K562 (cell line): ENCODE measurements around the gene MMP23B. TPM values are rescaled to one million over a fixed set of nuclear protein-coding genes. Genes with fewer than 3 reads are reported as not detected.

Experiments
- ATAC-seq: fragments of 200-7000 bp; cut with Tn5 transposase; 3 replicates; pipeline ENCODE4 v1.9.1; 2020; ENCODE audit warnings: moderate library complexity
- BruUV-seq: library from RNA; stranded (reverse); fragments of 400-500 nt; replicated peaks from 2 replicates; lab custom pipeline; 2021; lab: Mats Ljungman, UMichigan
- CTCF ChIA-PET: fragments of 300-600 bp; formaldehyde crosslinking; extraction: SDS; loops from one replicate; lab custom pipeline; 2021; ENCODE audit warnings: low intra/inter-chr PET ratio; lab: Yijun Ruan, JAX
- POLR2A ChIA-PET: fragments of 300-600, 350-650 bp; sonication (Branson Sonifier 250); formaldehyde crosslinking; extraction: SDS; loops from one replicate; lab custom pipeline; 2021; ENCODE audit warnings: antibody characterized with exemption, inconsistent platforms; lab: Yijun Ruan, JAX
- DNase-seq, 4 experiments: peaks; one replicate each; pipeline versions ENCODE4 v3.0.0 to v3.0.0-alpha.2; 2011 to 2018; ENCODE audit warnings: low spot score in 3 of 4, mixed read lengths in 3 of 4; ENCODE audit errors: extremely low read depth in 1 of 4
- FAIRE-seq: peaks from 2 replicates; lab custom pipeline; 2011; peaks lifted over from hg19 to GRCh38; lab: Jason Lieb, UNC
- H2AFZ ChIP-seq: 2 replicates; pipeline ENCODE4 v1.6.0; 2011; ENCODE audit warnings: low read depth, low read length, control low read depth, inconsistent platforms
- H3K27ac ChIP-seq: fragments of 200-600 bp; 3 replicates; pipeline ENCODE4 v1.8.0; 2011; ENCODE audit warnings: low read depth, mild to moderate bottlenecking, control low read depth, inconsistent platforms, low read length, moderate library complexity, mixed read lengths; ENCODE audit errors: extremely low read depth
- H3K27me3 ChIP-seq, 2 experiments: fragments of 300-600 bp in 1 of 2; 2 replicates in 1 of 2; 3 replicates in 1 of 2; pipeline versions ENCODE4 v1.6.0 to v1.8.0; 2011; ENCODE audit warnings: inconsistent platforms in 2 of 2, low read length in 2 of 2, mild to moderate bottlenecking in 1 of 2, mixed read lengths in 1 of 2, moderate library complexity in 1 of 2; ENCODE audit not compliant: control insufficient read depth in 2 of 2, insufficient read depth in 2 of 2
- H3K36me3 ChIP-seq: fragments of 300-600 bp; 3 replicates; pipeline ENCODE4 v1.8.0; 2011; ENCODE audit warnings: mild to moderate bottlenecking, low read length, inconsistent platforms; ENCODE audit not compliant: control insufficient read depth, insufficient read depth
- H3K4me1 ChIP-seq, 2 experiments: fragments of 200-600 bp in 1 of 2; replicated peaks in 1 of 2; 2 replicates in 1 of 2; 3 replicates in 1 of 2; pipeline versions ENCODE4 v1.5.1 to v1.8.0; 2011; ENCODE audit warnings: inconsistent platforms in 2 of 2, low read length in 2 of 2, mild to moderate bottlenecking in 1 of 2, mixed read lengths in 1 of 2, moderate library complexity in 1 of 2; ENCODE audit not compliant: control insufficient read depth in 2 of 2, insufficient read depth in 2 of 2
- H3K4me2 ChIP-seq: 2 replicates; pipeline ENCODE4 v1.6.1; 2011; ENCODE audit warnings: low read length, control low read depth, inconsistent platforms, mixed read lengths; ENCODE audit not compliant: insufficient read depth
- H3K4me3 ChIP-seq: fragments of 200-600 bp; sonication (generic), shearing (Covaris generic); 2 replicates; pipeline ENCODE4 v1.5.1; 2016; ENCODE audit warnings: control low read depth, inconsistent platforms
- H3K79me2 ChIP-seq: fragments of 200-600 bp; 3 replicates; pipeline ENCODE4 v1.8.0; 2011; ENCODE audit warnings: low read length, inconsistent platforms; ENCODE audit not compliant: control insufficient read depth, insufficient read depth
- H3K9ac ChIP-seq, 2 experiments: 2 replicates each; pipeline versions ENCODE4 v1.6.0 to v1.6.1; 2011; ENCODE audit warnings: low read depth in 2 of 2, low read length in 2 of 2, control low read depth in 1 of 2, inconsistent platforms in 1 of 2, mild to moderate bottlenecking in 1 of 2, mixed read lengths in 1 of 2; ENCODE audit not compliant: insufficient read depth in 1 of 2
- H3K9me1 ChIP-seq: one replicate; pipeline ENCODE4 v1.6.0; 2011; ENCODE audit warnings: inconsistent platforms, mild to moderate bottlenecking, low read length, moderate library complexity; ENCODE audit not compliant: control insufficient read depth, insufficient read depth
- H3K9me3 ChIP-seq: replicated peaks from 2 replicates; pipeline ENCODE4 v1.5.1; 2011; ENCODE audit warnings: low read depth, low read length, inconsistent platforms; ENCODE audit not compliant: control insufficient read depth, insufficient read depth
- H4K20me1 ChIP-seq: replicated peaks from 2 replicates; pipeline ENCODE4 v1.6.1; 2011; ENCODE audit warnings: low read length, inconsistent platforms, mixed read lengths; ENCODE audit not compliant: control insufficient read depth, insufficient read depth
- ARNT ChIP-seq, 2 experiments: fragments of 450-650 bp; IDR thresholded peaks; 2 replicates each; pipeline ENCODE4 v1.6.1; 2016; ENCODE audit warnings: mild to moderate bottlenecking in 1 of 2
- C11orf30 ChIP-seq: fragments of 450-650 bp; IDR thresholded peaks from 2 replicates; pipeline ENCODE4 v1.6.1; 2016; ENCODE audit warnings: low read depth, mild to moderate bottlenecking
- CHD1 ChIP-seq: fragments of 200-600 bp; sonication (generic); IDR thresholded peaks from one replicate; pipeline ENCODE4 v1.6.1; 2012; ENCODE audit warnings: mild to moderate bottlenecking, moderate library complexity, low read length, inconsistent platforms
- DMBX1 ChIP-seq: fragments of 250-450 bp; sonication (Bioruptor Pico); IDR thresholded peaks from 2 replicates; pipeline ENCODE4 v1.8.0; 2022; ENCODE audit warnings: inconsistent platforms, mild to moderate bottlenecking, moderate library complexity, borderline replicate concordance
- ELK1 ChIP-seq: sonication (generic); formaldehyde crosslinking; IDR thresholded peaks from 2 replicates; pipeline ENCODE4 v1.8.1; 2022; ENCODE audit warnings: missing genetic modification reagents
- HLTF ChIP-seq: fragments of 450-650 bp; IDR thresholded peaks from 2 replicates; pipeline ENCODE4 v1.6.1; 2016
- HMGN3 ChIP-seq: IDR thresholded peaks from 2 replicates; pipeline ENCODE4 v1.6.1; 2011; ENCODE audit warnings: borderline replicate concordance, low read depth, mild to moderate bottlenecking, mixed read lengths, low read length; ENCODE audit not compliant: insufficient read length; ENCODE audit errors: extremely low read depth
- KLF13 ChIP-seq: fragments of 450-650 bp; IDR thresholded peaks from 2 replicates; pipeline ENCODE4 v1.6.1; 2016; ENCODE audit warnings: missing genetic modification characterization, low read depth, mild to moderate bottlenecking, missing compliant biosample characterization, moderate library complexity, borderline replicate concordance
- POLR2G ChIP-seq: fragments of 200-400 bp; formaldehyde crosslinking; IDR thresholded peaks from 2 replicates; pipeline ENCODE4 v1.6.1; 2017; ENCODE audit warnings: low read depth, mild to moderate bottlenecking, antibody characterized with exemption, low read length, moderate library complexity
- RBM14 ChIP-seq: fragments of 200-400 bp; formaldehyde crosslinking; IDR thresholded peaks from 2 replicates; pipeline ENCODE4 v1.6.1; 2018; ENCODE audit warnings: low read depth, mild to moderate bottlenecking, low read length, moderate library complexity, borderline replicate concordance; ENCODE audit not compliant: insufficient read depth
- RFX1 ChIP-seq: fragments of 450-650 bp; IDR thresholded peaks from 2 replicates; pipeline ENCODE4 v1.6.1; 2016; ENCODE audit warnings: mild to moderate bottlenecking, moderate library complexity
- SAFB2 ChIP-seq: fragments of 200-400 bp; formaldehyde crosslinking; IDR thresholded peaks from 2 replicates; pipeline ENCODE4 v1.6.1; 2018; ENCODE audit warnings: borderline replicate concordance, low read length, low read depth, moderate library complexity; ENCODE audit not compliant: severe bottlenecking
- SMAD2 ChIP-seq: fragments of 150-350 bp; IDR thresholded peaks from 2 replicates; pipeline ENCODE4 v1.6.1; 2014; ENCODE audit warnings: low read depth, mild to moderate bottlenecking, low read length
- SMAD4 ChIP-seq: fragments of 250-450 bp; sonication (Bioruptor Pico); conservative IDR thresholded peaks from 2 replicates; pipeline ENCODE4 v1.8.0; 2021; ENCODE audit warnings: inconsistent platforms, mild to moderate bottlenecking, moderate library complexity
- SRF ChIP-seq, 2 experiments: fragments of 250-450, 450-650 bp in 1 of 2; sonication (Bioruptor Pico) in 1 of 2; sonication (generic) in 1 of 2; formaldehyde crosslinking; IDR thresholded peaks; 2 replicates each; pipeline versions ENCODE4 v1.5.0 to v1.5.1; 2020 to 2022; ENCODE audit warnings: mild to moderate bottlenecking in 1 of 2, missing genetic modification reagents in 1 of 2
- SRSF1 ChIP-seq: fragments of 200-400 bp; formaldehyde crosslinking; IDR thresholded peaks from 2 replicates; pipeline ENCODE4 v1.6.1; 2017; ENCODE audit warnings: mild to moderate bottlenecking, low read depth, low read length, moderate library complexity
- TEAD4 ChIP-seq, 2 experiments: sonication (generic) in 1 of 2; formaldehyde crosslinking in 1 of 2; IDR thresholded peaks; 2 replicates each; pipeline versions ENCODE4 v1.6.1 to v1.8.0; 2012 to 2022; ENCODE audit warnings: borderline replicate concordance in 1 of 2, inconsistent platforms in 1 of 2, low read length in 1 of 2, mild to moderate bottlenecking in 1 of 2, missing genetic modification reagents in 1 of 2
- ZNF140 ChIP-seq: fragments of 250-450 bp; sonication (Bioruptor Pico); IDR thresholded peaks from 2 replicates; pipeline ENCODE4 v1.8.0; 2021; ENCODE audit warnings: moderate library complexity, mild to moderate bottlenecking, inconsistent platforms
- ZNF655 ChIP-seq: fragments of 250-450 bp; sonication (Bioruptor Pico); IDR thresholded peaks from 2 replicates; pipeline ENCODE4 v1.5.0; 2021
- WGBS: fragments of 100-300 bp; shearing (Covaris generic); methylation state at CpG from one replicate; pipeline ENCODE4 v1.1.6; 2016; ENCODE audit warnings: low coverage, mixed read lengths; ENCODE audit not compliant: insufficient coverage; ENCODE audit errors: missing lambda C conversion rate; 5-methylcytosine and 5-hydroxymethylcytosine counted together
- in situ Hi-C: fragments of 300-500 bp; cut with MboI; formaldehyde crosslinking; loops from 4 replicates; pipeline ENCODE4 v1.15.0; 2018; ENCODE audit warnings: inconsistent platforms, mixed read lengths
- intact Hi-C: fragments of 100-400 bp; cut with micrococcal nuclease; formaldehyde crosslinking; loops from 2 replicates; pipeline ENCODE4 v1.14.2; 2022
- polyA plus RNA-seq, 8 experiments: library from polyadenylated mRNA; depleted of rRNA in 4 of 8; stranded (reverse) in 5 of 8; unstranded in 3 of 8; fragments of >200 nt; fragmentation: Nextera tagmentation in 2 of 8; fragmentation: Illumina TruSeq in 1 of 8; extraction: Ambion mirVana in 2 of 8; extraction: Trizol in 1 of 8; gene quantifications; 2 replicates each; pipeline versions ENCODE4 v1.2.1 to v1.2.3, GENCODE V29; 2011 to 2014; ENCODE audit warnings: inconsistent platforms in 1 of 8, missing spikeins in 1 of 8
- total RNA-seq, 7 experiments: library from RNA; depleted of rRNA in 6 of 7; stranded (reverse); fragments of >200 nt in 6 of 7; fragmentation: Illumina TruSeq in 2 of 7; extraction: Trizol in 2 of 7; gene quantifications; 2 replicates each; pipeline versions ENCODE4 v1.2.1 to v1.2.3, GENCODE V29; 2011 to 2021; ENCODE audit warnings: low replicate concordance in 1 of 7

Gene MMP23B
- total and polyA plus RNA-seq, 9 of the 15 experiments (the other 6 are each of a cell fraction or from before 2014, with no cell fraction given): 0.28 to 1.2 (median 0.41) TPM; not detected in 5

GRCh38 chr1:1680031-1680911, 48.3 kb downstream of the MMP23B start:
- in situ Hi-C loops (no loop called here), intact Hi-C loops (no loop called here)
- H3K27me3 ChIP-seq: no peaks in the 10 kb centered on the region
- no peak overlapping the region for H3K4me3 ChIP-seq
- H3K9me1 ChIP-seq: peaks cover 6% of the 10 kb centered on the region
- H3K36me3 ChIP-seq: no peaks in the 10 kb centered on the region
- no peak overlapping the region for H3K4me2 ChIP-seq
- no peak overlapping the region for H3K27ac ChIP-seq
- peak; percentile 34 for ATAC-seq
- no peaks in the 10 kb centered on the region; the same call in 1 of the 2 replicates for H3K9me3 ChIP-seq
- CTCF ChIA-PET: no interaction called here
- H2AFZ ChIP-seq: no peak overlapping the region
- FAIRE-seq: no peak
- peaks cover 28% of the 10 kb centered on the region for H3K79me2 ChIP-seq
- WGBS: 77% methylated on average over 27 of the region's 32 CpGs
- BruUV-seq: no TSS peak
- H4K20me1 ChIP-seq: 0 out of 2 replicates have a peak, but pooled peaks cover 2% of the 10 kb centered on the region
- H3K9ac ChIP-seq: peak overlapping the region in 1 of 2 experiments; percentile 80; a peak in 2 of 4 replicates
- DNase-seq: peak in 3 of 4 experiments; percentile 12 to 18 (median 18)
- peaks cover 3 to 39% of the 10 kb centered on the region in 2 experiments; a peak in 4 of 5 replicates for H3K4me1 ChIP-seq
- POLR2A ChIA-PET: no interaction called here
- TF ChIP-seq TEAD4 (IDR thresholded peaks at IDR 0.05; ENCODE audit: low read length) (peak; percentile 14; the same call in 1 of the 2 replicates), TEAD4 (CRISPR knock-in tag; IDR thresholded peaks at IDR 0.05; ENCODE audit: borderline replicate concordance) (no peak), SMAD2 (no peak), ELK1 (CRISPR knock-in tag) (no peak), ARNT (IDR thresholded peaks at IDR 0.05) (no peak), ZNF140 (CRISPR knock-in tag) (no peak), SMAD4 (CRISPR knock-in tag) (no peak), SAFB2 (no peak), SRF (CRISPR knock-in tag; IDR thresholded peaks at IDR 0.05) (no peak), HMGN3 (no peak), CHD1 (no peak), HLTF (no peak), SRSF1 (no peak), DMBX1 (no peak), POLR2G (peak; percentile 55; the same call in 1 of the 2 replicates), C11orf30 (no peak), RFX1 (no peak), ZNF655 (CRISPR knock-in tag) (no peak), KLF13 (no peak), RBM14 (no peak)
